Measurements from ENCODE around the gene ARPC5L.

DNA sequence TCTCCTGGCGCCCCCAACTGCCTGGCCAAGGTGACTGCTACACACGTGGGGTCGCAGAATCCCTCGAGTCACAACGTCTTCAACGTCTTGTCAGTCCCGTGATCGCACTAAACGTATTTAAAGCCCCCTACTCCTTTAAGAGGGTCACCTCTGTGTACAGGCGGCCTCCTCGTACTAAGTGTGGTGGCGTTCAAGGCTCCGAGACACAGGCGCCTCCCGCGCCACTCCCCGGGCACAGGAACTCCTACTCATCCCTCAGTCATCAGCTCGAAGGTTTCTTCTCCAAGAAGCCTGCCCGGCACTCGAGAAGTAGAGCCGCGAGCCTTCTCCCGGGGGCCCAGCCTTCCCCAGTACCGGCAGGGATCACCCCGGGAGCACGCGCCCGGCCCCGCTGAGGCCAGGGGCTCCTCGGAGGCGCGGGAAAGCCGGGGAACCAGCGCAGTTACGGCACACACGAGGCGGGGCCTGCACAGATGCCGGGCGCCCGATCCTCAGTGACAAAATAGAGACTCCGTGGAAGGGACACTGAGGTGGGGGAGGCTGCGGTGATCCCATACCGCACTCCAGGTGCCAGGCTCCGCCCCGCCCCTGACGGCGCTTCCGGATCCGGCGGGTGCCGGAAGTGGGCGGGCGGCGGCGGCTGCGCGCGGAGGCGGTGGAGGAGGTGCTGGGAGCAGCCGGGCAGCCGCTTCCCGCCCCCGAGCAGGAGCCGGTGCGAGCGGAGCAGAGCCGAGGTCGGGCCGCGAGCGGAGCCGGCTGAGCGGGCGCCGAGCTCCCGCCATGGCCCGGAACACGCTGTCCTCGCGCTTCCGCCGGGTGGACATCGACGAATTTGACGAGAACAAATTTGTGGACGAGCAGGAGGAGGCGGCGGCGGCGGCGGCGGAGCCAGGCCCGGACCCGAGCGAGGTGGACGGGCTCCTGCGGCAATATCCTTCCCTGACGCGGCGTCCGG is 6.9 kb downstream of the ARPC5L start:
- TF ChIP-seq, protein P1, sequence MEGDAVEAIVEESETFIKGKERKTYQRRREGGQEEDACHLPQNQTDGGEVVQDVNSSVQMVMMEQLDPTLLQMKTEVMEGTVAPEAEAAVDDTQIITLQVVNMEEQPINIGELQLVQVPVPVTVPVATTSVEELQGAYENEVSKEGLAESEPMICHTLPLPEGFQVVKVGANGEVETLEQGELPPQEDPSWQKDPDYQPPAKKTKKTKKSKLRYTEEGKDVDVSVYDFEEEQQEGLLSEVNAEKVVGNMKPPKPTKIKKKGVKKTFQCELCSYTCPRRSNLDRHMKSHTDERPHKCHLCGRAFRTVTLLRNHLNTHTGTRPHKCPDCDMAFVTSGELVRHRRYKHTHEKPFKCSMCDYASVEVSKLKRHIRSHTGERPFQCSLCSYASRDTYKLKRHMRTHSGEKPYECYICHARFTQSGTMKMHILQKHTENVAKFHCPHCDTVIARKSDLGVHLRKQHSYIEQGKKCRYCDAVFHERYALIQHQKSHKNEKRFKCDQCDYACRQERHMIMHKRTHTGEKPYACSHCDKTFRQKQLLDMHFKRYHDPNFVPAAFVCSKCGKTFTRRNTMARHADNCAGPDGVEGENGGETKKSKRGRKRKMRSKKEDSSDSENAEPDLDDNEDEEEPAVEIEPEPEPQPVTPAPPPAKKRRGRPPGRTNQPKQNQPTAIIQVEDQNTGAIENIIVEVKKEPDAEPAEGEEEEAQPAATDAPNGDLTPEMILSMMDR (IDR thresholded peaks at IDR 0.05; ENCODE audit: borderline replicate concordance, extremely low read depth, low read length, poor library complexity, severe bottlenecking) = peak; percentile 55
- no peak for TF ChIP-seq EZH2 (IDR thresholded peaks at IDR 0.05; ENCODE audit: borderline replicate concordance, low read depth, low read length, severe bottlenecking)

Measured in DND-41 (cell line).